Trophoblast cell (in vitro differentiated cells and primary cell): ENCODE data around the gene TPD52L1.
A peak's percentile ranks its signal among the peaks of the same experiment; 100 is the strongest.

Source experiments
- DNase-seq, 2 donors: peaks; one replicate each; pipeline ENCODE4 v3.0.0-alpha.2; 2016
- H2AFZ ChIP-seq: 2 replicates; pipeline ENCODE4 v1.6.1; 2013; ENCODE audit warnings: low read length, moderate library complexity, mild to moderate bottlenecking; ENCODE audit not compliant: insufficient read depth, poor library complexity
- H2AK5ac ChIP-seq: 2 replicates; pipeline ENCODE4 v1.6.1; 2013; ENCODE audit warnings: mild to moderate bottlenecking, low read length
- H2BK120ac ChIP-seq: 2 replicates; pipeline ENCODE4 v1.6.1; 2013; ENCODE audit warnings: low read length, mild to moderate bottlenecking, moderate library complexity; ENCODE audit not compliant: insufficient read depth, poor library complexity
- H2BK12ac ChIP-seq: 2 replicates; pipeline ENCODE4 v1.6.1; 2013; ENCODE audit warnings: mild to moderate bottlenecking, low read length, moderate library complexity
- H2BK5ac ChIP-seq: 2 replicates; pipeline ENCODE4 v1.6.1; 2013; ENCODE audit warnings: low read length, low read depth, moderate library complexity, mild to moderate bottlenecking; ENCODE audit not compliant: poor library complexity
- H3K14ac ChIP-seq: 2 replicates; pipeline ENCODE4 v1.6.1; 2013; ENCODE audit warnings: mild to moderate bottlenecking, low read length
- H3K18ac ChIP-seq: 2 replicates; pipeline ENCODE4 v1.6.1; 2013; ENCODE audit warnings: mild to moderate bottlenecking, low read length
- H3K23ac ChIP-seq: 2 replicates; pipeline ENCODE4 v1.6.1; 2013; ENCODE audit warnings: low read length
- H3K27ac ChIP-seq: 2 replicates; pipeline ENCODE4 v1.5.1; 2013; ENCODE audit warnings: low read depth, mild to moderate bottlenecking, inconsistent platforms, low read length, moderate library complexity
- H3K27me3 ChIP-seq: 2 replicates; pipeline ENCODE4 v1.6.1; 2013; ENCODE audit warnings: inconsistent platforms, mild to moderate bottlenecking, low read length, moderate library complexity; ENCODE audit not compliant: insufficient read depth
- H3K36me3 ChIP-seq, 2 experiments: 1 replicate in 1 of 2; 2 replicates in 1 of 2; pipeline ENCODE4 v1.6.1; 2013; ENCODE audit warnings: low read length in 2 of 2, mild to moderate bottlenecking in 2 of 2, moderate library complexity in 1 of 2; ENCODE audit not compliant: insufficient read depth in 2 of 2, control insufficient read depth in 1 of 2
- H3K4ac ChIP-seq: 2 replicates; pipeline ENCODE4 v1.6.1; 2013; ENCODE audit warnings: low read depth, mild to moderate bottlenecking, low read length, moderate library complexity
- H3K4me1 ChIP-seq, 2 experiments: 1 replicate in 1 of 2; 2 replicates in 1 of 2; pipeline ENCODE4 v1.6.1; 2013; ENCODE audit warnings: low read length in 2 of 2, mild to moderate bottlenecking in 2 of 2, moderate library complexity in 1 of 2; ENCODE audit not compliant: insufficient read depth in 2 of 2, control insufficient read depth in 1 of 2
- H3K4me2 ChIP-seq: 2 replicates; pipeline ENCODE4 v1.6.1; 2013; ENCODE audit warnings: inconsistent platforms, mild to moderate bottlenecking, low read length, moderate library complexity
- H3K4me3 ChIP-seq: 2 replicates; pipeline ENCODE4 v1.5.1; 2013; ENCODE audit warnings: mild to moderate bottlenecking, low read depth, low read length, inconsistent platforms
- H3K79me1 ChIP-seq: one replicate; pipeline ENCODE4 v1.6.1; 2013; ENCODE audit warnings: low read length
- H3K79me2 ChIP-seq: 2 replicates; pipeline ENCODE4 v1.6.1; 2013; ENCODE audit warnings: low read length, mild to moderate bottlenecking; ENCODE audit not compliant: control insufficient read depth, insufficient read depth, poor library complexity
- H3K9ac ChIP-seq: 2 replicates; pipeline ENCODE4 v1.6.1; 2013; ENCODE audit warnings: mild to moderate bottlenecking, low read length
- H3K9me3 ChIP-seq: 2 replicates; pipeline ENCODE4 v1.6.1; 2013; ENCODE audit warnings: low read depth, mild to moderate bottlenecking, control low read depth, inconsistent platforms, low read length; ENCODE audit not compliant: insufficient read depth
- H4K12ac ChIP-seq: 2 replicates; pipeline ENCODE4 v1.6.1; 2013; ENCODE audit warnings: low read depth, mild to moderate bottlenecking, low read length, moderate library complexity
- H4K8ac ChIP-seq: 2 replicates; pipeline ENCODE4 v1.6.1; 2013; ENCODE audit warnings: low read depth, mild to moderate bottlenecking, low read length, moderate library complexity
- H4K91ac ChIP-seq: one replicate; pipeline ENCODE4 v1.6.1; 2013; ENCODE audit warnings: low read depth, mild to moderate bottlenecking, low read length, moderate library complexity
- WGBS: extraction: QIAGEN DNeasy Blood & Tissue Kit; methylation state at CpG from one replicate; pipeline ENCODE4 v1.1.7; 2013; ENCODE audit warnings: missing lambda C conversion rate; ENCODE audit not compliant: insufficient read length, insufficient coverage; ENCODE audit errors: extremely low coverage; 5-methylcytosine and 5-hydroxymethylcytosine counted together

Gene TPD52L1

DNA sequence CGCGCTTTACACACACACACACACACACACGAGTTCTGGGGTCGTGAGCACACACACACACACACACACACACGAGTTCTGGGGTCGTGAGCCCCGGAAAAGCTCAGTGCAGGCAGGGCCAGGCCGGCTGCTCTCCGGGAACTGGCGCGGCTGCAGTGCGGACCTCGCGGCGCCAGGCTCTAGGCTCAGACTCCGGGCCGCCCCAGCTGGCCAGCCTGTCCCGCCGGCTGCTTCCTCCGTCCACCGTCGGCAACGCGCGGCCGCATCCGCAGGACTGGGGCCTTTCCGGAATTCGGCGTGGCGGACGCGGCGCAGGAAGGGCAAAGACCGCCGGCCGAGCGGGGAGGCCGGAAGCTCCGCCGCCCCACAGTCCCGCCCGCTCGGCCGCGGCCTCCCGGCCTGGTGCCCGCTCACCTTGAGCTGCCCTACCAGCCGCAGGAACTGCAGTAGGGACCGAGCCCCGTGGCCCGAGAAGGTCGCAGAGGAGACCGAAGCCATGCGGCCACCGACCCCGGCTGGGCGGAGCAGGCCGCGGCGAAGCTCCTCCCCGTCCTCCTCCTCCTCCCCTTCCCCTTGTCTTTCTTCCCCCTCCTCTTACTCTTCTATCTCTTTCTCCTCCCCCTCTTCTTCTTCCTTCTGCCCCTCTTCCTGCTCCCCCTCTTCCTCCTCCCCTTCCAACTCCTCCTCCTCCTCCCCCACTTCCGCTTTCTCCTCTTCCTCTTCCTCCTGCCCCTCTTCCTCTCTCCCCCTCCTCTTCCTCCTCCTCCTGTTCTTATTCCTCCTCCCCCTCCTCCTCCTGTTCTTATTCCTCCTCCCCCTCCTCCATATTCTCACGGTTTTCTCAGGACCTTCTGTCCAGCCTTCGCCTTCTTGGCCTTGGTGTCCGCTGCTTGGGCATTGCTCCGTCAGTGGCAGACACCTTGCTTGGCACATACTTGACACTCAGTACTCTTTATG, 148.1 kb downstream of the TPD52L1 start, which contains the start of gene HDDC2:
TSS of gene HDDC2 (minus strand) at position 533 of the 957 bp plus-strand sequence. CDS start at position 498, 35 bp downstream.
- Histone ChIP-seq H3K18ac (peak within 1 kb of the TSS; percentile 95), H2AK5ac (no peak within 1 kb of the TSS), H3K36me3 (peaks cover 4 to 5% of the 10 kb centered on the region in 2 experiments), H3K79me1 (peaks cover 7% of the 10 kb centered on the region), H4K8ac (peak within 1 kb of the TSS; percentile 97), H3K4me2 (peak within 1 kb of the TSS; percentile 70), H3K27ac (peak within 1 kb of the TSS; percentile 81), H3K27me3 (no peaks in the 10 kb centered on the region), H3K9ac (peak within 1 kb of the TSS; percentile 89), H3K4ac (peak within 1 kb of the TSS; percentile 74), H3K79me2 (peaks cover 6% of the 10 kb centered on the region), H3K23ac (no peak within 1 kb of the TSS), H3K4me3 (peak within 1 kb of the TSS; percentile 91), H3K4me1 (peaks cover 0 to 1% of the 10 kb centered on the region in 2 experiments), H4K91ac (peak within 1 kb of the TSS; percentile 91), H4K12ac (peak within 1 kb of the TSS; percentile 94), H2BK5ac (peak within 1 kb of the TSS; percentile 85), H3K14ac (peak within 1 kb of the TSS; percentile 95), H2AFZ (peak within 1 kb of the TSS; percentile 90), H3K9me3 (no peaks in the 10 kb centered on the region), H2BK120ac (peak within 1 kb of the TSS; percentile 91), H2BK12ac (peak within 1 kb of the TSS; percentile 46)
- WGBS: no CpG with 5 or more reads among the region's 67 CpGs
- peak; percentile 67 to 84 for DNase-seq

DNA sequence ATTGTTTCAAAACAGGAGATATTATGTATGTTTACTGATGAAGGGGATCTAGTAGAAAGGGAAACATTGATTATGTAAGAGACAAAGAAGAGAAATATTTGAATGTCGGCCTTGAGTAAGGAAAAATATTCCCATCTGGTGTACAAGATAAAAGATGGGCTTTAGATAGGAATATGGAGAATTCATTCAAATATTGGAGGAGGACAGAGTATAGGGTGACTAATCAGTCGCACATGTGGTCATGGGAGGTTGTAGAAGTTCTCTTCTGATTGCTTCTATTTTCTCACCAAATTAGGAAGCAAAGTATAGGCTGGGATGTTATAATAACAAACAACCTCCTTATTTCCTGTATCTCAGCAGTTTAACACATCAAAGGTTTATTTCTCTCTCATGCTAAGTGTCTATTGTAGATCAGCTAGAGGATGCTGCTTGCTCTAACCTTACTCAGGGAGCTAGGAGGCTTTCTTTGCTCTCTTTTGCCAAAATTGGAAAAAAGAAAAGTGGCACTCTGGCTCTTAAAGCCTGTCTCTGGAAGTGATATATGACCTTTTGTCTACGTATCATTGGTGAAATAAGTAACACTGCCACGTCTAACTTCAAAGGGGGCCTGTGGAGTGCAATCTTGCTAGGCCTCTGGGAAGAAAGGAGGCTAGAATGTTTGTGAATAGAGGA, 149.4 kb downstream of the TPD52L1 start:
- no peak overlapping the region for H4K12ac ChIP-seq
- H3K27me3 ChIP-seq: no peaks in the 10 kb centered on the region
- no peak overlapping the region for H2BK5ac ChIP-seq
- H4K91ac ChIP-seq: no peak overlapping the region
- no peak overlapping the region for H3K9ac ChIP-seq
- H2AK5ac ChIP-seq: no peak overlapping the region
- no peak overlapping the region for H4K8ac ChIP-seq
- peaks cover 3 to 4% of the 10 kb centered on the region in 2 experiments for H3K4me1 ChIP-seq
- no peak overlapping the region for H3K27ac ChIP-seq
- no peak overlapping the region for H3K14ac ChIP-seq
- no peak overlapping the region for H3K4me3 ChIP-seq
- no peaks in the 10 kb centered on the region for H3K9me3 ChIP-seq
- peaks cover 4% of the 10 kb centered on the region in 2 experiments for H3K36me3 ChIP-seq
- H3K79me1 ChIP-seq: peaks cover 7% of the 10 kb centered on the region
- H3K23ac ChIP-seq: no peak overlapping the region
- H2AFZ ChIP-seq: no peak overlapping the region
- DNase-seq: no peak
- no peak overlapping the region for H3K18ac ChIP-seq
- WGBS: no CpG with 5 or more reads among the region's 4 CpGs
- peaks cover 6% of the 10 kb centered on the region for H3K79me2 ChIP-seq
- H2BK12ac ChIP-seq: no peak overlapping the region
- H3K4me2 ChIP-seq: no peak overlapping the region
- H3K4ac ChIP-seq: no peak overlapping the region
- H2BK120ac ChIP-seq: no peak overlapping the region

DNA sequence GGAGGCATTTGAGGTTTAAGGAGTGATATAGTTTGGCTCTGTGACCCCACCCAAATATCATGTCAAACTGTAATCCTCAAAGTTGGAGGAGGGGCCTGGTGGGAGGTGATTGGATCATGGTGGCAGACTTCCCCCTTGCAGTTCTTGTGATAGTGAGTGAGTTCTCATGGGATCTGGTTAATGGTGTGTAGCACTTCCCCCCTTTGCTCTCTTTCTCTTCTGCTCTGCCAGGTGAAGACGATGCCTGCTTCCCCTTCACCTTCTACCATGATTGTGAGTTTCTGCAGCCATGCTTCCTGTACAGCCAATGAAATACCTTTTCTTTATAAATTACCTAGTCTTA, 149.9 kb downstream of the TPD52L1 start:
- no peak overlapping the region for H3K14ac ChIP-seq
- H3K4me1 ChIP-seq: peaks cover 3 to 4% of the 10 kb centered on the region in 2 experiments
- H4K8ac ChIP-seq: no peak overlapping the region
- H3K4me3 ChIP-seq: no peak overlapping the region
- no peak overlapping the region for H3K4ac ChIP-seq
- H3K79me2 ChIP-seq: peaks cover 6% of the 10 kb centered on the region
- DNase-seq: no peak
- no peak overlapping the region for H2AK5ac ChIP-seq
- H3K9ac ChIP-seq: no peak overlapping the region
- no peak overlapping the region for H2BK120ac ChIP-seq
- no peak overlapping the region for H4K12ac ChIP-seq
- no peak overlapping the region for H2BK5ac ChIP-seq
- no peak overlapping the region for H4K91ac ChIP-seq
- peaks cover 2 to 4% of the 10 kb centered on the region in 2 experiments for H3K36me3 ChIP-seq
- H3K27ac ChIP-seq: no peak overlapping the region
- H3K18ac ChIP-seq: no peak overlapping the region
- H3K9me3 ChIP-seq: no peaks in the 10 kb centered on the region
- H2AFZ ChIP-seq: no peak overlapping the region
- H3K23ac ChIP-seq: no peak overlapping the region
- H3K27me3 ChIP-seq: no peaks in the 10 kb centered on the region
- peaks cover 7% of the 10 kb centered on the region for H3K79me1 ChIP-seq
- no peak overlapping the region for H3K4me2 ChIP-seq
- no CpG with 5 or more reads among the region's 1 CpG for WGBS
- no peak overlapping the region for H2BK12ac ChIP-seq

GRCh38 chr6:125304970-125305660, 151.5 kb downstream of the TPD52L1 start:
- Histone ChIP-seq H2BK120ac (no peak overlapping the region), H3K14ac (no peak overlapping the region), H3K4me3 (no peak overlapping the region), H3K36me3 (no peaks in the 10 kb centered on the region), H3K79me2 (peaks cover 6% of the 10 kb centered on the region), H3K23ac (no peak overlapping the region), H3K4ac (no peak overlapping the region), H3K4me2 (no peak overlapping the region), H2AFZ (no peak overlapping the region), H3K27ac (no peak overlapping the region), H3K9me3 (no peaks in the 10 kb centered on the region), H2BK12ac (no peak overlapping the region), H2BK5ac (no peak overlapping the region), H4K12ac (no peak overlapping the region), H3K79me1 (peaks cover 7% of the 10 kb centered on the region), H4K91ac (no peak overlapping the region), H3K27me3 (no peaks in the 10 kb centered on the region), H2AK5ac (no peak overlapping the region), H3K4me1 (peaks cover 3 to 4% of the 10 kb centered on the region in 2 experiments), H4K8ac (no peak overlapping the region), H3K18ac (no peak overlapping the region), H3K9ac (no peak overlapping the region)
- WGBS: no CpG with 5 or more reads among the region's 3 CpGs
- DNase-seq: no peak
